Upper lobe of right lung (tissue), 1 donor: ENCODE measurements around the gene TEX36. TPM values are rescaled to one million over a fixed set of nuclear protein-coding genes. Genes with fewer than 3 reads are reported as not detected.

ENCODE experiments used
- ATAC-seq: fragments of 200-7000 bp; cut with Tn5 transposase; one replicate; pipeline ENCODE4 v1.9.1; 2020; ENCODE audit warnings: mild to moderate bottlenecking, moderate library complexity
- DNase-seq: peaks from one replicate; pipeline ENCODE4 v3.0.0-alpha.2; 2020
- H3K27ac ChIP-seq: fragments of 200-600 bp; one replicate; pipeline ENCODE4 v1.8.0; 2022
- H3K27me3 ChIP-seq: fragments of 200-600 bp; one replicate; pipeline ENCODE4 v1.8.0; 2022; ENCODE audit warnings: mild to moderate bottlenecking
- H3K36me3 ChIP-seq: fragments of 200-600 bp; one replicate; pipeline ENCODE4 v1.8.0; 2022
- H3K4me1 ChIP-seq: fragments of 200-600 bp; one replicate; pipeline ENCODE4 v1.8.0; 2022
- H3K4me3 ChIP-seq: fragments of 200-600 bp; one replicate; pipeline ENCODE4 v1.8.0; 2022; ENCODE audit warnings: mild to moderate bottlenecking
- H3K9me3 ChIP-seq: fragments of 200-600 bp; one replicate; pipeline ENCODE4 v1.8.0; 2022
- CTCF ChIP-seq: fragments of 200-600 bp; IDR thresholded peaks from one replicate; pipeline ENCODE4 v1.8.0; 2022; ENCODE audit warnings: antibody characterized with exemption
- intact Hi-C: fragments of 100-400 bp; cut with DNase I; formaldehyde crosslinking; loops from one replicate; pipeline ENCODE4 v1.11.0; 2022
- total RNA-seq: library from RNA; stranded (reverse); fragmentation: NEBNext Ultra II Directional; extraction: Animal tissue kit (Norgen Biotek cat#: 25700); gene quantifications from one replicate; pipeline ENCODE4 v1.2.1, GENCODE V29; 2021
- donor health status: DM: no; HTN: yes; CAD: no; lungs with severe emphysema.

The TEX36 gene
- total RNA-seq, 1 donor from 2014 or later: not detected

- intact Hi-C loops: no loop called here
- H3K4me3 ChIP-seq: no peak overlapping the region
Measured at GRCh38 chr10:125606414-125607010, 76.5 kb downstream of the TEX36 start.

More at GRCh38 chr10:125606414-125607010, 76.5 kb downstream of the TEX36 start:
- H3K4me1 ChIP-seq: no peaks in the 10 kb centered on the region
- ATAC-seq (no peak), DNase-seq (no peak)
- H3K9me3 ChIP-seq: no peaks in the 10 kb centered on the region
- H3K27me3 ChIP-seq: no peaks in the 10 kb centered on the region
- no peak overlapping the region for H3K27ac ChIP-seq
- no peaks in the 10 kb centered on the region for H3K36me3 ChIP-seq
- no peak for TF ChIP-seq CTCF

Other genes starting within 250 kb of the TEX36 start
- gene EDRF1, start 36.5 kb upstream of the TEX36 start, total RNA-seq: 20.8 TPM
- gene MMP21, start 92.7 kb upstream of the TEX36 start, total RNA-seq: not detected
- gene UROS, start 140.1 kb upstream of the TEX36 start, total RNA-seq: 34.2 TPM
- gene BCCIP, start 140.4 kb upstream of the TEX36 start, total RNA-seq: 36.9 TPM
- 35.1 TPM for gene DHX32, start 198.1 kb upstream of the TEX36 start, total RNA-seq
- gene FANK1, start 213.4 kb upstream of the TEX36 start, total RNA-seq: 2.6 TPM